ENCODE results near the gene KCNQ5. TPM values are rescaled to one million over a fixed set of nuclear protein-coding genes. Genes with fewer than 3 reads are reported as not detected.

Gene KCNQ5
- total RNA-seq, 2 experiments from 2014 or later = 2.1 to 2.5 TPM

DNA sequence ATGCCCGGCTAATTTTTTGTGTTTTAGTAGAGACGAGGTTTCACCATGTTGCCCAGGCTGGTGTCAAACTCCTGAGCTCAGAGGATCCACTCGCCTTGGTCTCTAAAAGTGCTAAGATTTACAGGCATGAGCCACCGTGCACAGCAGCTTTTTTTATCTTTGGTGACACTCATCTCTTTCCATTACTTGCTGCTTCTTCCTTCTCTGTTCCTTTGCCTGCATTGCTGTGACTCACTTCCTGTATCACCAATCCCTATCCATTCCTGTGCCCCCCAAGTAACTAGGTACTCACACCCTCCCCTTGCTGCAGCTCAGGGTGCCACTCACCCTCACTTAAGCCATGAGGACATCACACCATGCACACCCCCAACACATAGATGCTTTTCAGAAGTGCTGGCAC, 578.9 kb downstream of the KCNQ5 start:
- Histone ChIP-seq H3K4me3 (ENCODE audit: low read length) (no peak overlapping the region), H3K36me3 (ENCODE audit: insufficient read depth, low read length) (no peaks in the 10 kb centered on the region), H3K27me3 (ENCODE audit: control insufficient read depth in 1 of 2, insufficient read depth in 2 of 2, low read length in 2 of 2) (no peaks in the 10 kb centered on the region), H3K9me3 (ENCODE audit: control insufficient read depth in 1 of 2, insufficient read depth in 1 of 2, low read length in 2 of 2) (no peaks in the 10 kb centered on the region), H3K4me1 (ENCODE audit: insufficient read depth, low read length) (no peaks in the 10 kb centered on the region), H3K27ac (ENCODE audit: low read depth in 1 of 2, low read length in 2 of 2) (no peak overlapping the region)
- Mint-ChIP-seq H3K9me3 (no peaks in the 10 kb centered on the region), H3K4me3 (no peak overlapping the region), H3K4me1 (ENCODE audit: low read depth) (no peaks in the 10 kb centered on the region), H3K36me3 (ENCODE audit: low read depth) (no peaks in the 10 kb centered on the region), H3K27ac (no peak overlapping the region), H3K27me3 (no peaks in the 10 kb centered on the region)
- TF ChIP-seq, protein P1, sequence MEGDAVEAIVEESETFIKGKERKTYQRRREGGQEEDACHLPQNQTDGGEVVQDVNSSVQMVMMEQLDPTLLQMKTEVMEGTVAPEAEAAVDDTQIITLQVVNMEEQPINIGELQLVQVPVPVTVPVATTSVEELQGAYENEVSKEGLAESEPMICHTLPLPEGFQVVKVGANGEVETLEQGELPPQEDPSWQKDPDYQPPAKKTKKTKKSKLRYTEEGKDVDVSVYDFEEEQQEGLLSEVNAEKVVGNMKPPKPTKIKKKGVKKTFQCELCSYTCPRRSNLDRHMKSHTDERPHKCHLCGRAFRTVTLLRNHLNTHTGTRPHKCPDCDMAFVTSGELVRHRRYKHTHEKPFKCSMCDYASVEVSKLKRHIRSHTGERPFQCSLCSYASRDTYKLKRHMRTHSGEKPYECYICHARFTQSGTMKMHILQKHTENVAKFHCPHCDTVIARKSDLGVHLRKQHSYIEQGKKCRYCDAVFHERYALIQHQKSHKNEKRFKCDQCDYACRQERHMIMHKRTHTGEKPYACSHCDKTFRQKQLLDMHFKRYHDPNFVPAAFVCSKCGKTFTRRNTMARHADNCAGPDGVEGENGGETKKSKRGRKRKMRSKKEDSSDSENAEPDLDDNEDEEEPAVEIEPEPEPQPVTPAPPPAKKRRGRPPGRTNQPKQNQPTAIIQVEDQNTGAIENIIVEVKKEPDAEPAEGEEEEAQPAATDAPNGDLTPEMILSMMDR (IDR thresholded peaks at IDR 0.05) = no peak
- DNase-seq (no peak), ATAC-seq (ENCODE audit: poor library complexity) (no peak)
- CTCF ChIA-PET = no interaction called here
- POLR2A ChIA-PET = interaction anchor here (0.7 kb wide), 1 partner anchor 12 kb away, joined by 3 read pairs; no protein-coding TSS in a partner anchor
- intact Hi-C loops (cut with DNase I, micrococcal nuclease) = no loop called here

DNA sequence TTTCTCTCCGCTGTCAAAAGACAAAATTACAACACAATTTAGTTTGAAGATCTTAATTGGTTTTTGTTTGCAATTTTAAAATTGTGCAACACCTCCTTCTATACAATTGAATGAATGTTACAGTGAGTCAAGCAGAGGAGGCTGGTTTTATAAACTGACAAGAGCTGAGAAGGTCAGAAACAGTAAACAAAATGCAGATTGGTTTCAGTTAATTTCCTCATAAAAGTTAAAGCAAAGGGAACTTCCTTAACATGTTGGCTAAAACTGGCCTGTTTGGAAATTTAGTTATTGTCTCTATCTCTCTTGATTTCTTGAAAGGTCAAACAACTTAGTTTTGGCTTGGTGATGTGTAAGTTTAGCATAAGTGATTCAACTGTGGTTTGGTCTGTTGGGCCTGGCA, 581.2 kb downstream of the KCNQ5 start:
- H3K4me1 ChIP-seq (ENCODE audit: insufficient read depth, low read length) = no peaks in the 10 kb centered on the region
- ChIA-PET POLR2A (no interaction called here), CTCF (no interaction called here)
- TF ChIP-seq, protein P1 (IDR thresholded peaks at IDR 0.05) = no peak
- H3K36me3 ChIP-seq (ENCODE audit: insufficient read depth, low read length) = no peaks in the 10 kb centered on the region
- Mint-ChIP-seq H3K36me3 (ENCODE audit: low read depth) (no peaks in the 10 kb centered on the region), H3K27me3 (no peaks in the 10 kb centered on the region), H3K4me1 (ENCODE audit: low read depth) (no peaks in the 10 kb centered on the region), H3K4me3 (no peak overlapping the region), H3K27ac (no peak overlapping the region), H3K9me3 (no peaks in the 10 kb centered on the region)
- H3K27ac ChIP-seq (ENCODE audit: low read depth in 1 of 2, low read length in 2 of 2) = no peak overlapping the region
- no peaks in the 10 kb centered on the region for H3K27me3 ChIP-seq (ENCODE audit: control insufficient read depth in 1 of 2, insufficient read depth in 2 of 2, low read length in 2 of 2)
- peaks cover 0 to 5% of the 10 kb centered on the region in 2 experiments for H3K9me3 ChIP-seq (ENCODE audit: control insufficient read depth in 1 of 2, insufficient read depth in 1 of 2, low read length in 2 of 2)
- ATAC-seq (ENCODE audit: poor library complexity) (no peak), DNase-seq (no peak)
- intact Hi-C loops (cut with DNase I, micrococcal nuclease) = no loop called here
- no peak overlapping the region for H3K4me3 ChIP-seq (ENCODE audit: low read length)

DNA sequence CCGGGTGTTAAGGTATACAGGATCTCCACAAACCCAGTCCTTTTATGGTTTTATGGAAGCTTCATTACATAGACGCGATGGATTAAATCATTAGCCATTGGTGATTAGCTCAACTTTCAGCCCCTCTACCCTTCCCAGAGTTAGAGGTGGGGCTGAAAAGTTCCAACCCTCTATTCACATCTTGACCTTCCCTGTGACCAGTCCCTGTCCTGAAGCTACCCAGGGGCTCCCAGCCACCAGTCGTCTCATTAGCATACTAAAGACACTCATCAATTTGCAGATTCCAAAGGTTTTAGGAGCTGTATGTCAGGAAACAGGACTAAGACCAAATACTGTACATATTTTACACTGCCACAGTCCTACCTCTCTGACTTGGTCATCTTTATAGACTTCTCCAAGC, 582.4 kb downstream of the KCNQ5 start:
- ATAC-seq (ENCODE audit: poor library complexity) = no peak
- intact Hi-C loops (cut with DNase I, micrococcal nuclease) = no loop called here
- H3K36me3 ChIP-seq (ENCODE audit: insufficient read depth, low read length) = no peaks in the 10 kb centered on the region
- Mint-ChIP-seq H3K27me3 (no peaks in the 10 kb centered on the region), H3K4me3 (no peak overlapping the region), H3K9me3 (no peaks in the 10 kb centered on the region), H3K4me1 (ENCODE audit: low read depth) (no peaks in the 10 kb centered on the region), H3K27ac (no peak overlapping the region), H3K36me3 (ENCODE audit: low read depth) (no peaks in the 10 kb centered on the region)
- TF ChIP-seq, protein P1 (IDR thresholded peaks at IDR 0.05) = no peak
- H3K9me3 ChIP-seq (ENCODE audit: control insufficient read depth in 1 of 2, insufficient read depth in 1 of 2, low read length in 2 of 2) = peaks cover 0 to 5% of the 10 kb centered on the region in 2 experiments
- no peaks in the 10 kb centered on the region for H3K4me1 ChIP-seq (ENCODE audit: insufficient read depth, low read length)
- H3K27me3 ChIP-seq (ENCODE audit: control insufficient read depth in 1 of 2, insufficient read depth in 2 of 2, low read length in 2 of 2) = no peaks in the 10 kb centered on the region
- no peak overlapping the region for H3K4me3 ChIP-seq (ENCODE audit: low read length)
- POLR2A ChIA-PET = no interaction called here
- DNase-seq = no peak
- H3K27ac ChIP-seq (ENCODE audit: low read depth in 1 of 2, low read length in 2 of 2) = no peak overlapping the region
- CTCF ChIA-PET = no interaction called here

Measured in CD4-positive, alpha-beta T cell (primary cell).